HepG2 (cell line): ENCODE data around the gene RPS6KL1. TPM values are rescaled to one million over a fixed set of nuclear protein-coding genes. Genes with fewer than 3 reads are reported as not detected.

Experiments used
- ATF7 ChIP-seq, 2 experiments: fragments of 450-650 bp in 1 of 2; sonication (generic) in 1 of 2; formaldehyde crosslinking in 1 of 2; IDR thresholded peaks; 2 replicates each; pipeline versions ENCODE4 v1.4.0 to v1.6.1; 2016 to 2020; ENCODE audit warnings: antibody characterized with exemption in 1 of 2, mild to moderate bottlenecking in 1 of 2, missing genetic modification reagents in 1 of 2
- DNMT3B ChIP-seq: conservative IDR thresholded peaks from 2 replicates; pipeline ENCODE4 v1.6.1; 2016; ENCODE audit warnings: missing biosample characterization, control low read depth
- GZF1 ChIP-seq: sonication (generic); formaldehyde crosslinking; IDR thresholded peaks from 2 replicates; pipeline ENCODE4 v1.5.1; 2020; ENCODE audit warnings: mild to moderate bottlenecking, missing genetic modification reagents
- MZF1 ChIP-seq: sonication (generic); formaldehyde crosslinking; IDR thresholded peaks from 2 replicates; pipeline ENCODE4 v1.8.1; 2023; ENCODE audit warnings: mild to moderate bottlenecking, missing genetic modification reagents, borderline replicate concordance
- SIX4 ChIP-seq: sonication (generic); formaldehyde crosslinking; IDR thresholded peaks from 2 replicates; pipeline ENCODE4 v1.4.0; 2020; ENCODE audit warnings: missing genetic modification reagents
- SMAD3 ChIP-seq: sonication (generic); formaldehyde crosslinking; IDR thresholded peaks from 2 replicates; pipeline ENCODE4 v1.4.0; 2020; ENCODE audit warnings: missing genetic modification reagents
- SP140L ChIP-seq: sonication (generic); formaldehyde crosslinking; IDR thresholded peaks from 2 replicates; pipeline ENCODE4 v1.4.0; 2020; ENCODE audit warnings: missing genetic modification reagents, borderline replicate concordance
- STAT5B ChIP-seq: sonication (generic); formaldehyde crosslinking; IDR thresholded peaks from 2 replicates; pipeline ENCODE4 v1.4.0; 2020; ENCODE audit warnings: missing genetic modification reagents
- TARDBP ChIP-seq: sonication (generic); formaldehyde crosslinking; IDR thresholded peaks from 2 replicates; pipeline ENCODE4 v1.8.0; 2022; ENCODE audit warnings: mild to moderate bottlenecking, missing genetic modification reagents
- ZFX ChIP-seq: sonication (generic); formaldehyde crosslinking; IDR thresholded peaks from 2 replicates; pipeline ENCODE4 v1.4.0; 2020; ENCODE audit warnings: mild to moderate bottlenecking, low read depth, missing genetic modification reagents, moderate library complexity
- ZIK1 ChIP-seq: sonication (generic); formaldehyde crosslinking; IDR thresholded peaks from 2 replicates; pipeline ENCODE4 v1.5.0; 2020; ENCODE audit warnings: mild to moderate bottlenecking, low read depth, missing genetic modification reagents, borderline replicate concordance
- ZKSCAN5 ChIP-seq: sonication (generic); formaldehyde crosslinking; IDR thresholded peaks from 2 replicates; pipeline ENCODE4 v1.5.1; 2020; ENCODE audit warnings: mild to moderate bottlenecking, missing genetic modification reagents
- ZNF589 ChIP-seq: sonication (generic); formaldehyde crosslinking; conservative IDR thresholded peaks from 2 replicates; pipeline ENCODE4 v1.8.0; 2022; ENCODE audit warnings: mild to moderate bottlenecking, moderate library complexity, missing genetic modification reagents
- ZNF777 ChIP-seq: sonication (generic); formaldehyde crosslinking; IDR thresholded peaks from 2 replicates; pipeline ENCODE4 v1.4.0; 2020; ENCODE audit warnings: missing genetic modification reagents
- ZSCAN9 ChIP-seq: IDR thresholded peaks from 2 replicates; pipeline ENCODE4 v1.6.1; 2016; ENCODE audit warnings: borderline replicate concordance
- polyA plus RNA-seq, 8 experiments: library from polyadenylated mRNA; depleted of rRNA in 3 of 8; stranded (reverse) in 7 of 8; unstranded in 1 of 8; fragments of >200 nt; fragmentation: Illumina TruSeq in 4 of 8; extraction: Trizol in 4 of 8; gene quantifications; 2 replicates each; pipeline versions ENCODE4 v1.2.1 to v1.2.3, GENCODE V29; 2011 to 2016; ENCODE audit warnings: low read depth in 4 of 8, missing spikeins in 1 of 8, mixed read lengths in 1 of 8; ENCODE audit not compliant: insufficient read depth in 1 of 8
- total RNA-seq, 5 experiments: library from RNA; depleted of rRNA; stranded (reverse); fragments of >200 nt; fragmentation: Illumina TruSeq; extraction: Trizol; gene quantifications; 2 replicates each; pipeline ENCODE4 v1.2.3, GENCODE V29; 2016; ENCODE audit warnings: low read depth in 1 of 5
- TF ChIP-seq, protein P1 (sequence below): sonication (generic); formaldehyde crosslinking; IDR thresholded peaks from 2 replicates; pipeline ENCODE4 v1.5.0; 2020; ENCODE audit warnings: missing genetic modification reagents
- TF ChIP-seq, protein P2 (sequence below): sonication (generic); formaldehyde crosslinking; IDR thresholded peaks from 2 replicates; pipeline ENCODE4 v1.8.0; 2022; ENCODE audit warnings: missing genetic modification reagents, mild to moderate bottlenecking, inconsistent platforms, borderline replicate concordance
- TF ChIP-seq, protein P3 (sequence below): sonication (generic); formaldehyde crosslinking; IDR thresholded peaks from 2 replicates; pipeline ENCODE4 v1.5.1; 2020; ENCODE audit warnings: missing genetic modification reagents, mild to moderate bottlenecking, borderline replicate concordance
- TF ChIP-seq, protein P4 (sequence below): IDR thresholded peaks from 2 replicates; pipeline ENCODE4 v1.6.1; 2016; ENCODE audit warnings: low read depth, control low read depth
- TF ChIP-seq, protein P5 (sequence below): sonication (generic); formaldehyde crosslinking; IDR thresholded peaks from 2 replicates; pipeline ENCODE4 v1.4.0; 2020; ENCODE audit warnings: missing genetic modification reagents, mild to moderate bottlenecking, borderline replicate concordance

The RPS6KL1 gene
- total and polyA plus RNA-seq, 2 of the 13 experiments (the other 11 are each of a cell fraction or from before 2014, with no cell fraction given) = 6.5 to 11.5 TPM

DNA sequence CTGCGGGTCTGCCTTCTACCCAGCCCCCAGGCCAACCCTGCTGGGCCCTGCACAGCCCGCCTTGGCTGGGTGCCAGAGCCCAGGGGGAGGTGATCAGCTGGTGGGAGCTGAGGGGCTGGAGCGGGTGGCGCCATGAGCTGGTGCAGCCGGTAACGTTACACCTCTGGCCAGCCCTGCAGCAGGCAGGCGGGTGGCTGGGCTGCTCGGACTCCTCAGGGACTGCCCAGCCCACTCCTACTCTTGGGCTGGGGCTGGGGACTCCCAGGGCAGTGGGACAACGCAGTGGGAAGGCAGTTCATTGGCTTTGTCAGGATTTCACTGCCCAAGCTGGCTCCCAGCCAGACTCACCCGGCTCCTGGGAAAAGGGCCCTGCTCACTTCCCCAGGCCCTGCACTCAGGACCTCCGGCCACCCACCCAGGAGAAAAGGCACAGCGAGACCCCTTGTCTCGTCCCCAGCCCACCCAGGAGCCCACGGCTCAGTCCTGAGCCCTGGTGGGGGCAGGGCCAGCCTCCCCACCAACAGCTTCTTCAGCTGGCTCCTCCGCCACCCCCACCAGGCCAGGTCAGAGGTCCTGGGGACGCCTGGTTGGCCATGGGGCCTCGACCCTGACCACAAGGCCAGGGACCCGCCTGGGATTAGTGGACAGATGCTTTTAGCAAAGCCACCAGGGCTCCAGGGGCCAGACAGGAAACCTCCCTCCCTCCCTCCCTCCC, 31.3 kb upstream of the RPS6KL1 start (continued):
- TF ChIP-seq, protein P1, sequence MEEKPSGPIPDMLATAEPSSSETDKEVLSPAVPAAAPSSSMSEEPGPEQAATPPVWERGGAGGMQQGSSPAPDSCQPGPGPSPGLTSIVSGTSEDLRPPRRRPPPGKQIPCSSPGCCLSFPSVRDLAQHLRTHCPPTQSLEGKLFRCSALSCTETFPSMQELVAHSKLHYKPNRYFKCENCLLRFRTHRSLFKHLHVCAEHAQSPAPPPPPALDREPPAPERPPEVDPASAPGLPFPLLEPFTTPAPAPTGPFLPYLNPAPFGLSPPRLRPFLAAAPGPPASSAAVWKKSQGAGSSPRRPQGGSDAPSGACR (CRISPR knock-in tag) = no peak
- TF ChIP-seq, protein P2, sequence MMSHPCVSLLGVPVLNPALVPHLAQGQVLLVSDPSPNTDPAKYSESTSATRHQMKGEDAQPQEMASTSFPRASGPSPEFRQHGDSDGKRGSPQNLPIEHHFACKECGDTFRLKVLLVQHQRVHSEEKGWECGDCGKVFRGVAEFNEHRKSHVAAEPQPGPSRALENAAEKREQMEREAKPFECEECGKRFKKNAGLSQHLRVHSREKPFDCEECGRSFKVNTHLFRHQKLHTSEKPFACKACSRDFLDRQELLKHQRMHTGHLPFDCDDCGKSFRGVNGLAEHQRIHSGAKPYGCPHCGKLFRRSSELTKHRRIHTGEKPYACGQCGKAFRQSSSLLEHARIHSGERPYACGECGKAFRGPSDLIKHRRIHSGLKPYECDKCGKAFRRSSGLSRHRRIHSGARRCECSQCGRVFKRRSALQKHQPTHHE = peak; percentile 45; the same call in 1 of the 2 replicates
- TF ChIP-seq ZNF589 (CRISPR knock-in tag) (no peak), ZNF777 (no peak), SMAD3 (CRISPR knock-in tag) (no peak), TARDBP (peak; percentile 23; the same call in 1 of the 2 replicates), ZKSCAN5 (CRISPR knock-in tag) (no peak), DNMT3B (CRISPR knock-in tag) (no peak), ZFX (CRISPR knock-in tag) (peak; percentile 71), ZIK1 (CRISPR knock-in tag) (no peak), STAT5B (no peak), ATF7 (IDR thresholded peaks at IDR 0.05) (no peak), ATF7 (CRISPR knock-in tag; IDR thresholded peaks at IDR 0.05) (no peak), SP140L (CRISPR knock-in tag) (no peak), SIX4 (CRISPR knock-in tag) (peak; percentile 70; the same call in 1 of the 2 replicates), ZSCAN9 (CRISPR knock-in tag) (no peak), GZF1 (CRISPR knock-in tag) (no peak), MZF1 (CRISPR knock-in tag) (no peak)
- TF ChIP-seq, protein P3, sequence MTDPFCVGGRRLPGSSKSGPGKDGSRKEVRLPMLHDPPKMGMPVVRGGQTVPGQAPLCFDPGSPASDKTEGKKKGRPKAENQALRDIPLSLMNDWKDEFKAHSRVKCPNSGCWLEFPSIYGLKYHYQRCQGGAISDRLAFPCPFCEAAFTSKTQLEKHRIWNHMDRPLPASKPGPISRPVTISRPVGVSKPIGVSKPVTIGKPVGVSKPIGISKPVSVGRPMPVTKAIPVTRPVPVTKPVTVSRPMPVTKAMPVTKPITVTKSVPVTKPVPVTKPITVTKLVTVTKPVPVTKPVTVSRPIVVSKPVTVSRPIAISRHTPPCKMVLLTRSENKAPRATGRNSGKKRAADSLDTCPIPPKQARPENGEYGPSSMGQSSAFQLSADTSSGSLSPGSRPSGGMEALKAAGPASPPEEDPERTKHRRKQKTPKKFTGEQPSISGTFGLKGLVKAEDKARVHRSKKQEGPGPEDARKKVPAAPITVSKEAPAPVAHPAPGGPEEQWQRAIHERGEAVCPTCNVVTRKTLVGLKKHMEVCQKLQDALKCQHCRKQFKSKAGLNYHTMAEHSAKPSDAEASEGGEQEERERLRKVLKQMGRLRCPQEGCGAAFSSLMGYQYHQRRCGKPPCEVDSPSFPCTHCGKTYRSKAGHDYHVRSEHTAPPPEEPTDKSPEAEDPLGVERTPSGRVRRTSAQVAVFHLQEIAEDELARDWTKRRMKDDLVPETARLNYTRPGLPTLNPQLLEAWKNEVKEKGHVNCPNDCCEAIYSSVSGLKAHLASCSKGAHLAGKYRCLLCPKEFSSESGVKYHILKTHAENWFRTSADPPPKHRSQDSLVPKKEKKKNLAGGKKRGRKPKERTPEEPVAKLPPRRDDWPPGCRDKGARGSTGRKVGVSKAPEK (CRISPR knock-in tag) = no peak
- TF ChIP-seq, protein P4, sequence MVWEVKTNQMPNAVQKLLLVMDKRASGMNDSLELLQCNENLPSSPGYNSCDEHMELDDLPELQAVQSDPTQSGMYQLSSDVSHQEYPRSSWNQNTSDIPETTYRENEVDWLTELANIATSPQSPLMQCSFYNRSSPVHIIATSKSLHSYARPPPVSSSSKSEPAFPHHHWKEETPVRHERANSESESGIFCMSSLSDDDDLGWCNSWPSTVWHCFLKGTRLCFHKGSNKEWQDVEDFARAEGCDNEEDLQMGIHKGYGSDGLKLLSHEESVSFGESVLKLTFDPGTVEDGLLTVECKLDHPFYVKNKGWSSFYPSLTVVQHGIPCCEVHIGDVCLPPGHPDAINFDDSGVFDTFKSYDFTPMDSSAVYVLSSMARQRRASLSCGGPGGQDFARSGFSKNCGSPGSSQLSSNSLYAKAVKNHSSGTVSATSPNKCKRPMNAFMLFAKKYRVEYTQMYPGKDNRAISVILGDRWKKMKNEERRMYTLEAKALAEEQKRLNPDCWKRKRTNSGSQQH (CRISPR knock-in tag) = no peak
- TF ChIP-seq, protein P5, sequence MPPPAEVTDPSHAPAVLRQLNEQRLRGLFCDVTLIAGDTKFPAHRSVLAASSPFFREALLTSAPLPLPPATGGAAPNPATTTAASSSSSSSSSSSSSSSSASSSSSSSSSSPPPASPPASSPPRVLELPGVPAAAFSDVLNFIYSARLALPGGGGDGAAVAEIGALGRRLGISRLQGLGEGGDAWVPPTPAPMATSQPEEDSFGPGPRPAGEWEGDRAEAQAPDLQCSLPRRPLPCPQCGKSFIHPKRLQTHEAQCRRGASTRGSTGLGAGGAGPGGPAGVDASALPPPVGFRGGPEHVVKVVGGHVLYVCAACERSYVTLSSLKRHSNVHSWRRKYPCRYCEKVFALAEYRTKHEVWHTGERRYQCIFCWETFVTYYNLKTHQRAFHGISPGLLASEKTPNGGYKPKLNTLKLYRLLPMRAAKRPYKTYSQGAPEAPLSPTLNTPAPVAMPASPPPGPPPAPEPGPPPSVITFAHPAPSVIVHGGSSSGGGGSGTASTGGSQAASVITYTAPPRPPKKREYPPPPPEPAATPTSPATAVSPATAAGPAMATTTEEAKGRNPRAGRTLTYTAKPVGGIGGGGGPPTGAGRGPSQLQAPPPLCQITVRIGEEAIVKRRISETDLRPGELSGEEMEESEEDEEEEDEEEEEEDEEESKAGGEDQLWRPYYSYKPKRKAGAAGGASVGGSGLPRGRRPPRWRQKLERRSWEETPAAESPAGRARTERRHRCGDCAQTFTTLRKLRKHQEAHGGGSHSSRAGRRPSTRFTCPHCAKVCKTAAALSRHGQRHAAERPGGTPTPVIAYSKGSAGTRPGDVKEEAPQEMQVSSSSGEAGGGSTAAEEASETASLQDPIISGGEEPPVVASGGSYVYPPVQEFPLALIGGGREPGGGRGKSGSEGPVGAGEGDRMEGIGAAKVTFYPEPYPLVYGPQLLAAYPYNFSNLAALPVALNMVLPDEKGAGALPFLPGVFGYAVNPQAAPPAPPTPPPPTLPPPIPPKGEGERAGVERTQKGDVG (CRISPR knock-in tag) = no peak; the same call in 1 of the 2 replicates
